HepG2 (cell line): ENCODE measurements around the gene TBC1D16. TPM values are rescaled to one million over a fixed set of nuclear protein-coding genes. Genes with fewer than 3 reads are reported as not detected.

Experiments
- DNMT3B ChIP-seq: conservative IDR thresholded peaks from 2 replicates; pipeline ENCODE4 v1.6.1; 2016; ENCODE audit warnings: missing biosample characterization, control low read depth
- EHMT2 ChIP-seq: fragments of 200-600 bp; sonication (generic); IDR thresholded peaks from 2 replicates; pipeline ENCODE4 v1.7.0; 2017; ENCODE audit warnings: antibody characterized with exemption, low read depth, low read length, borderline replicate concordance
- FOXP1 ChIP-seq, 2 experiments: fragments of 450-650 bp in 1 of 2; IDR thresholded peaks; 2 replicates each; pipeline ENCODE4 v1.6.1; 2017 to 2018; ENCODE audit warnings: antibody characterized with exemption in 1 of 2
- JUNB ChIP-seq: sonication (generic); formaldehyde crosslinking; IDR thresholded peaks from 2 replicates; pipeline ENCODE4 v1.8.0; 2022; ENCODE audit warnings: missing genetic modification reagents, mild to moderate bottlenecking, borderline replicate concordance
- ZNF230 ChIP-seq: sonication (generic); formaldehyde crosslinking; IDR thresholded peaks from 2 replicates; pipeline ENCODE4 v1.4.0; 2020; ENCODE audit warnings: mild to moderate bottlenecking, missing genetic modification reagents
- ZNF350 ChIP-seq: sonication (generic); formaldehyde crosslinking; IDR thresholded peaks from 2 replicates; pipeline ENCODE4 v1.4.0; 2020; ENCODE audit warnings: mild to moderate bottlenecking, low read depth, missing genetic modification reagents, borderline replicate concordance
- ZNF766 ChIP-seq: sonication (generic); formaldehyde crosslinking; IDR thresholded peaks from 2 replicates; pipeline ENCODE4 v1.5.0; 2020; ENCODE audit warnings: missing genetic modification reagents, borderline replicate concordance
- ZNF839 ChIP-seq: sonication (generic); formaldehyde crosslinking; IDR thresholded peaks from 2 replicates; pipeline ENCODE4 v1.4.0; 2020; ENCODE audit warnings: missing genetic modification reagents, mild to moderate bottlenecking, borderline replicate concordance
- polyA plus RNA-seq, 8 experiments: library from polyadenylated mRNA; depleted of rRNA in 3 of 8; stranded (reverse) in 7 of 8; unstranded in 1 of 8; fragments of >200 nt; fragmentation: Illumina TruSeq in 4 of 8; extraction: Trizol in 4 of 8; gene quantifications; 2 replicates each; pipeline versions ENCODE4 v1.2.1 to v1.2.3, GENCODE V29; 2011 to 2016; ENCODE audit warnings: low read depth in 4 of 8, missing spikeins in 1 of 8, mixed read lengths in 1 of 8; ENCODE audit not compliant: insufficient read depth in 1 of 8
- total RNA-seq, 5 experiments: library from RNA; depleted of rRNA; stranded (reverse); fragments of >200 nt; fragmentation: Illumina TruSeq; extraction: Trizol; gene quantifications; 2 replicates each; pipeline ENCODE4 v1.2.3, GENCODE V29; 2016; ENCODE audit warnings: low read depth in 1 of 5
- TF ChIP-seq, protein P1 (sequence below): sonication (generic); formaldehyde crosslinking; IDR thresholded peaks from 2 replicates; pipeline ENCODE4 v1.8.1; 2023; ENCODE audit warnings: mild to moderate bottlenecking, missing genetic modification reagents
- TF ChIP-seq, protein P2 (sequence below): sonication (generic); formaldehyde crosslinking; IDR thresholded peaks from 2 replicates; pipeline ENCODE4 v1.4.0; 2020; ENCODE audit warnings: mild to moderate bottlenecking, missing genetic modification reagents, borderline replicate concordance
- TF ChIP-seq, protein P3 (sequence below): sonication (generic); formaldehyde crosslinking; IDR thresholded peaks from 2 replicates; pipeline ENCODE4 v1.4.0; 2020; ENCODE audit warnings: mild to moderate bottlenecking, missing genetic modification reagents
- TF ChIP-seq, protein P4 (sequence below): sonication (generic); formaldehyde crosslinking; IDR thresholded peaks from 2 replicates; pipeline ENCODE4 v1.4.0; 2020; ENCODE audit warnings: missing genetic modification reagents
- TF ChIP-seq, protein P5 (sequence below): sonication (generic); formaldehyde crosslinking; conservative IDR thresholded peaks from 2 replicates; pipeline ENCODE4 v1.8.0; 2022; ENCODE audit warnings: missing genetic modification reagents

The TBC1D16 gene
- total and polyA plus RNA-seq, 2 of the 13 experiments (the other 11 are each of a cell fraction or from before 2014, with no cell fraction given), result 14.9 to 24.9 TPM

DNA sequence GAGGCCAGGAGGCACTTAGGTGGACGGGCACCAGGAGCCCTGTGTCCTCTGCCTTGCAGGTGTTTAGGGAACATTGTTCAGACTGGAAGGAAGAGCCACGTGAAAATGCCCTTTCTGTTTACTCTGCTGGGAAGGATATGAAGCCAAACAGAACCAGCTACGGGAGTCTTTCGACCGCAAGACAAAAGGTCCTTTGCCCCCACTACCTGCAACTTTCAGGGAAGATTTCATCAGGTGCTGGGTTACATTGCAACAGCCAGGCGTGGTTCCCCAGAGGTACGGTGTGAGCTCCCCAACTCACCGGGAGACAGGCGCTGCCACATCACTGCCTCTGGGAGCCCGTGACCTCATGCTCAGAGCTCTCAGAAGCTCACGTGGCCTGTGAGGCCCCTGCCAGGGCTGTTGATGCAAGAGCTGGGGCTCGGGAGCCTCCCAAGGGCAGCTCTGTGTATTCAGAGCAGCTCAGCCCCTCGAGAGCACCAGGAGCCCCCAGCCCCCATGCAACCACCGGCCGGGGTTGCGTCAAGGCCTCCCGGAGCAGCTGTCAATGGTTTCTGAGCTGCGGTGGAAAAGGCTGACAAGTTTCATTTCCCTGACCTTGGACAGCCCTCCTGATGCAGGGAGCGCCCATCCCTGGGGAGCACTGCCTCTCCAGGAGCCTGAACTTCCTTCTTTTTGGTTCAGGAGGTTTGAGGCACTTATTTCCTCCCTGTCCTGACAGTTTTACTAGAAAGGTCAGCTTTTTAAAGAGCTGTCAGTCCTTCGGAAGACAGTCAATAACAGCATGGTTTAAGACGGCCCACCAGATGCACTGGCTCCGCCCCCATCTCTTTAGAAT, 42.1 kb downstream of the TBC1D16 start (continued):
- TF ChIP-seq, protein P1, sequence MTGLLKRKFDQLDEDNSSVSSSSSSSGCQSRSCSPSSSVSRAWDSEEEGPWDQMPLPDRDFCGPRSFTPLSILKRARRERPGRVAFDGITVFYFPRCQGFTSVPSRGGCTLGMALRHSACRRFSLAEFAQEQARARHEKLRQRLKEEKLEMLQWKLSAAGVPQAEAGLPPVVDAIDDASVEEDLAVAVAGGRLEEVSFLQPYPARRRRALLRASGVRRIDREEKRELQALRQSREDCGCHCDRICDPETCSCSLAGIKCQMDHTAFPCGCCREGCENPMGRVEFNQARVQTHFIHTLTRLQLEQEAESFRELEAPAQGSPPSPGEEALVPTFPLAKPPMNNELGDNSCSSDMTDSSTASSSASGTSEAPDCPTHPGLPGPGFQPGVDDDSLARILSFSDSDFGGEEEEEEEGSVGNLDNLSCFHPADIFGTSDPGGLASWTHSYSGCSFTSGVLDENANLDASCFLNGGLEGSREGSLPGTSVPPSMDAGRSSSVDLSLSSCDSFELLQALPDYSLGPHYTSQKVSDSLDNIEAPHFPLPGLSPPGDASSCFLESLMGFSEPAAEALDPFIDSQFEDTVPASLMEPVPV, result peak; percentile 96
- TF ChIP-seq, protein P2, sequence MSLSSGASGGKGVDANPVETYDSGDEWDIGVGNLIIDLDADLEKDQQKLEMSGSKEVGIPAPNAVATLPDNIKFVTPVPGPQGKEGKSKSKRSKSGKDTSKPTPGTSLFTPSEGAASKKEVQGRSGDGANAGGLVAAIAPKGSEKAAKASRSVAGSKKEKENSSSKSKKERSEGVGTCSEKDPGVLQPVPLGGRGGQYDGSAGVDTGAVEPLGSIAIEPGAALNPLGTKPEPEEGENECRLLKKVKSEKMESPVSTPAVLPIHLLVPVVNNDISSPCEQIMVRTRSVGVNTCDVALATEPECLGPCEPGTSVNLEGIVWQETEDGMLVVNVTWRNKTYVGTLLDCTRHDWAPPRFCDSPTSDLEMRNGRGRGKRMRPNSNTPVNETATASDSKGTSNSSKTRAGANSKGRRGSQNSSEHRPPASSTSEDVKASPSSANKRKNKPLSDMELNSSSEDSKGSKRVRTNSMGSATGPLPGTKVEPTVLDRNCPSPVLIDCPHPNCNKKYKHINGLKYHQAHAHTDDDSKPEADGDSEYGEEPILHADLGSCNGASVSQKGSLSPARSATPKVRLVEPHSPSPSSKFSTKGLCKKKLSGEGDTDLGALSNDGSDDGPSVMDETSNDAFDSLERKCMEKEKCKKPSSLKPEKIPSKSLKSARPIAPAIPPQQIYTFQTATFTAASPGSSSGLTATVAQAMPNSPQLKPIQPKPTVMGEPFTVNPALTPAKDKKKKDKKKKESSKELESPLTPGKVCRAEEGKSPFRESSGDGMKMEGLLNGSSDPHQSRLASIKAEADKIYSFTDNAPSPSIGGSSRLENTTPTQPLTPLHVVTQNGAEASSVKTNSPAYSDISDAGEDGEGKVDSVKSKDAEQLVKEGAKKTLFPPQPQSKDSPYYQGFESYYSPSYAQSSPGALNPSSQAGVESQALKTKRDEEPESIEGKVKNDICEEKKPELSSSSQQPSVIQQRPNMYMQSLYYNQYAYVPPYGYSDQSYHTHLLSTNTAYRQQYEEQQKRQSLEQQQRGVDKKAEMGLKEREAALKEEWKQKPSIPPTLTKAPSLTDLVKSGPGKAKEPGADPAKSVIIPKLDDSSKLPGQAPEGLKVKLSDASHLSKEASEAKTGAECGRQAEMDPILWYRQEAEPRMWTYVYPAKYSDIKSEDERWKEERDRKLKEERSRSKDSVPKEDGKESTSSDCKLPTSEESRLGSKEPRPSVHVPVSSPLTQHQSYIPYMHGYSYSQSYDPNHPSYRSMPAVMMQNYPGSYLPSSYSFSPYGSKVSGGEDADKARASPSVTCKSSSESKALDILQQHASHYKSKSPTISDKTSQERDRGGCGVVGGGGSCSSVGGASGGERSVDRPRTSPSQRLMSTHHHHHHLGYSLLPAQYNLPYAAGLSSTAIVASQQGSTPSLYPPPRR (CRISPR knock-in tag), result peak; percentile 98
- peak; percentile 92 for TF ChIP-seq DNMT3B
- TF ChIP-seq, protein P3, sequence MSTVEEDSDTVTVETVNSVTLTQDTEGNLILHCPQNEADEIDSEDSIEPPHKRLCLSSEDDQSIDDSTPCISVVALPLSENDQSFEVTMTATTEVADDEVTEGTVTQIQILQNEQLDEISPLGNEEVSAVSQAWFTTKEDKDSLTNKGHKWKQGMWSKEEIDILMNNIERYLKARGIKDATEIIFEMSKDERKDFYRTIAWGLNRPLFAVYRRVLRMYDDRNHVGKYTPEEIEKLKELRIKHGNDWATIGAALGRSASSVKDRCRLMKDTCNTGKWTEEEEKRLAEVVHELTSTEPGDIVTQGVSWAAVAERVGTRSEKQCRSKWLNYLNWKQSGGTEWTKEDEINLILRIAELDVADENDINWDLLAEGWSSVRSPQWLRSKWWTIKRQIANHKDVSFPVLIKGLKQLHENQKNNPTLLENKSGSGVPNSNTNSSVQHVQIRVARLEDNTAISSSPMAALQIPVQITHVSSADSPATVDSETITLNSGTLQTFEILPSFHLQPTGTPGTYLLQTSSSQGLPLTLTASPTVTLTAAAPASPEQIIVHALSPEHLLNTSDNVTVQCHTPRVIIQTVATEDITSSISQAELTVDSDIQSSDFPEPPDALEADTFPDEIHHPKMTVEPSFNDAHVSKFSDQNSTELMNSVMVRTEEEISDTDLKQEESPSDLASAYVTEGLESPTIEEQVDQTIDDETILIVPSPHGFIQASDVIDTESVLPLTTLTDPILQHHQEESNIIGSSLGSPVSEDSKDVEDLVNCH (CRISPR knock-in tag), result 0 out of 2 replicates have a peak, but pooled peaks have one; percentile 80
- TF ChIP-seq ZNF230 (CRISPR knock-in tag), result peak; percentile 83; the same call in 1 of the 2 replicates
- no peak for TF ChIP-seq ZNF766 (CRISPR knock-in tag)
- TF ChIP-seq JUNB, result no peak
- peak; percentile 87 for TF ChIP-seq ZNF839 (CRISPR knock-in tag)
- TF ChIP-seq, protein P4, sequence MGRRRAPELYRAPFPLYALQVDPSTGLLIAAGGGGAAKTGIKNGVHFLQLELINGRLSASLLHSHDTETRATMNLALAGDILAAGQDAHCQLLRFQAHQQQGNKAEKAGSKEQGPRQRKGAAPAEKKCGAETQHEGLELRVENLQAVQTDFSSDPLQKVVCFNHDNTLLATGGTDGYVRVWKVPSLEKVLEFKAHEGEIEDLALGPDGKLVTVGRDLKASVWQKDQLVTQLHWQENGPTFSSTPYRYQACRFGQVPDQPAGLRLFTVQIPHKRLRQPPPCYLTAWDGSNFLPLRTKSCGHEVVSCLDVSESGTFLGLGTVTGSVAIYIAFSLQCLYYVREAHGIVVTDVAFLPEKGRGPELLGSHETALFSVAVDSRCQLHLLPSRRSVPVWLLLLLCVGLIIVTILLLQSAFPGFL (CRISPR knock-in tag), result no peak
- peak; percentile 100 for TF ChIP-seq ZNF350 (CRISPR knock-in tag)
- TF ChIP-seq, protein P5, sequence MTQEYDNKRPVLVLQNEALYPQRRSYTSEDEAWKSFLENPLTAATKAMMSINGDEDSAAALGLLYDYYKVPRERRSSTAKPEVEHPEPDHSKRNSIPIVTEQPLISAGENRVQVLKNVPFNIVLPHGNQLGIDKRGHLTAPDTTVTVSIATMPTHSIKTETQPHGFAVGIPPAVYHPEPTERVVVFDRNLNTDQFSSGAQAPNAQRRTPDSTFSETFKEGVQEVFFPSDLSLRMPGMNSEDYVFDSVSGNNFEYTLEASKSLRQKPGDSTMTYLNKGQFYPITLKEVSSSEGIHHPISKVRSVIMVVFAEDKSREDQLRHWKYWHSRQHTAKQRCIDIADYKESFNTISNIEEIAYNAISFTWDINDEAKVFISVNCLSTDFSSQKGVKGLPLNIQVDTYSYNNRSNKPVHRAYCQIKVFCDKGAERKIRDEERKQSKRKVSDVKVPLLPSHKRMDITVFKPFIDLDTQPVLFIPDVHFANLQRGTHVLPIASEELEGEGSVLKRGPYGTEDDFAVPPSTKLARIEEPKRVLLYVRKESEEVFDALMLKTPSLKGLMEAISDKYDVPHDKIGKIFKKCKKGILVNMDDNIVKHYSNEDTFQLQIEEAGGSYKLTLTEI (CRISPR knock-in tag), result no peak
- TF ChIP-seq FOXP1 (IDR thresholded peaks at IDR 0.05), result no peak
- TF ChIP-seq FOXP1 (CRISPR knock-in tag; IDR thresholded peaks at IDR 0.05), result peak; percentile 95
- TF ChIP-seq EHMT2, result no peak
